ENCODE data around the gene LDLRAP1. TPM values are rescaled to one million over a fixed set of nuclear protein-coding genes. Genes with fewer than 3 reads are reported as not detected.

Gene LDLRAP1
- total and polyA plus RNA-seq, 2 of the 4 experiments (the other 2 are of a cell fraction): 4.5 to 14.4 TPM

DNA sequence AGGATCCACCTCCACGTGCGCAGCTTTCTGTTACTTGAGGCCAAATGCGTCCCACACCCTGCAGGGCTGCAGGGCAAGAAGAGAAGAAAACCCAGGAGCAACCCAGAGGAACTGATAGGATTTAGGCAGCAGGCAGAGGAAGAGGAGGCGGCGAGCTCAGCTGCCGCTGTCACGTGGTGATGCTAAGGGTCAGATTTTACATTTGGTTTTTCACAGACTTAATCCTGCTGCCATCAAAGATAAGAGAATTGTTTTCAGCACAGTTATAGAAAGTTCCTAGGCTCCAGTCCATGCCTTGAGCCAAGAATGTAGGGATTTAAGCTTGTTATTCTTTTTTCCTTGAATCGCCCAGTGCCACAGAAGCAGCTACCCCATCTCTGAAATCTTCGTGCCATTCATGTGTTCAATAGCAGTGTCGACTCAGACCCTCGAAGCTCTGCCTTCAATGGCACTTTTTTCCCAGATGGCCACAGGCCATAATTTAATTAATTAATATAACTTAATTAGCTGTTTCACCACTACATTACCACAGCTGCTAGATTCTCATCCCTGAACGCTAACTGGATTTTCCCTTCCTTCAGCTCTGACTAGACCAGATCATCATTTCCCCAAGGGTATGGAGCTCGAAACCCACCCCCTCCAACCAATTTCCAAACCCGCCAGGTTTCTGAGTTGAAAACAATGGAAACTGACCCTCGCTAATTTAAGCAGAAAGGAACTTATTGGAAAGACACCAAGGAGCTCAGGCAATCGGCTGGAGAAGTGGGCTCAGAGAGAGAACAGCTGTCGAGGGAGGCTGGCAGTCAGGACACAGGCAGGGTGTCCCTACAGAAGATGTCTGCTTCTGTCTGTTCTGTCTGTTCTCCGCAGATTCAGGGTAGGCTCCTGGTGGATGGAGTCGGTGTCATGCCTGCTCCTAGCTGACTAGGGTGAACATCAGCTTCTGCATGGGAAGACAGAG, 36.2 kb downstream of the LDLRAP1 start:
- Histone ChIP-seq H3K9me1 (ENCODE audit: insufficient read depth, low read length) (no peaks in the 10 kb centered on the region), H2BK20ac (ENCODE audit: low read depth, low read length) (no peak overlapping the region), H2AK5ac (ENCODE audit: low read depth, low read length) (no peak overlapping the region; the same call in 1 of the 2 replicates), H3K18ac (ENCODE audit: low read depth, low read length) (no peak overlapping the region), H2BK15ac (ENCODE audit: low read depth, low read length) (no peak overlapping the region), H3K4me3 (ENCODE audit: insufficient read depth, low read depth, low read length) (no peak overlapping the region), H3K4ac (ENCODE audit: low read depth, low read length) (no peak overlapping the region; the same call in 1 of the 2 replicates), H4K8ac (ENCODE audit: low read depth in 2 of 2, low read length in 2 of 2) (no peak overlapping the region), H3K79me1 (ENCODE audit: low read depth in 1 of 2, low read length in 2 of 2) (no peaks in the 10 kb centered on the region), H3K23ac (ENCODE audit: low read depth, low read length) (peak overlapping the region; percentile 2; the same call in 1 of the 2 replicates), H3K36me3 (ENCODE audit: control insufficient read depth, insufficient read depth, low read length) (no peaks in the 10 kb centered on the region), H3K9me3 (ENCODE audit: control insufficient read depth, insufficient read depth, low read length) (peaks cover 4% of the 10 kb centered on the region; the same call in 1 of the 2 replicates), H3K14ac (replicated peaks; ENCODE audit: low read depth, low read length) (0 out of 2 replicates have a peak overlapping the region, but pooled peaks have one; percentile 4), H3K9ac (ENCODE audit: low read depth, low read length) (no peak overlapping the region), H2AFZ (replicated peaks; ENCODE audit: low read length, poor library complexity) (peak overlapping the region; percentile 13), H3K27me3 (ENCODE audit: control insufficient read depth, insufficient read depth, low read length) (peaks cover 3% of the 10 kb centered on the region), H3K27ac (ENCODE audit: insufficient read depth, low read length) (no peak overlapping the region), H2BK120ac (ENCODE audit: low read depth, low read length) (no peak overlapping the region), H3K4me1 (ENCODE audit: control insufficient read depth, insufficient read depth, low read length) (peaks cover 2% of the 10 kb centered on the region; the same call in 1 of the 2 replicates), H4K5ac (ENCODE audit: low read depth, low read length) (no peak overlapping the region), H4K20me1 (ENCODE audit: insufficient read depth, low read length) (no peaks in the 10 kb centered on the region), H3K4me2 (ENCODE audit: low read depth, low read length) (no peak overlapping the region), H2BK5ac (ENCODE audit: low read depth, low read length, poor library complexity, severe bottlenecking) (no peak overlapping the region), H2AK9ac (replicated peaks; ENCODE audit: low read depth, low read length, poor library complexity) (no peak overlapping the region), H4K91ac (ENCODE audit: insufficient read depth, low read depth, low read length) (no peak overlapping the region), H3K56ac (ENCODE audit: extremely low read depth, insufficient read depth, low read length) (no peak overlapping the region)
- TF ChIP-seq RFX5 (IDR thresholded peaks at IDR 0.05; ENCODE audit: low read depth, low read length): no peak
- TF ChIP-seq, protein P1, sequence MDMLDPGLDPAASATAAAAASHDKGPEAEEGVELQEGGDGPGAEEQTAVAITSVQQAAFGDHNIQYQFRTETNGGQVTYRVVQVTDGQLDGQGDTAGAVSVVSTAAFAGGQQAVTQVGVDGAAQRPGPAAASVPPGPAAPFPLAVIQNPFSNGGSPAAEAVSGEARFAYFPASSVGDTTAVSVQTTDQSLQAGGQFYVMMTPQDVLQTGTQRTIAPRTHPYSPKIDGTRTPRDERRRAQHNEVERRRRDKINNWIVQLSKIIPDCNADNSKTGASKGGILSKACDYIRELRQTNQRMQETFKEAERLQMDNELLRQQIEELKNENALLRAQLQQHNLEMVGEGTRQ (IDR thresholded peaks at IDR 0.05; ENCODE audit: low read depth, low read length): peak; percentile 14; the same call in 1 of the 2 replicates
- intact Hi-C loops (cut with micrococcal nuclease) (no loop called here), in situ Hi-C loops (cut with MboI; ENCODE audit: low sequenced_read_pairs) (no loop called here), dilution Hi-C loops (cut with HindIII; ENCODE audit: low sequenced_read_pairs, unreplicated experiment) (no loop called here)
- ATAC-seq (ENCODE audit: low read depth): peak; percentile 46; the same call in 1 of the 2 replicates
- no TSS peak for BruUV-seq (replicated peaks)
- no peak for DNase-seq
- ChIA-PET CTCF (interaction anchor here (0.6 kb wide), 1 partner anchor 56 kb away, joined by 5 read pairs; no protein-coding TSS in a partner anchor), POLR2A (ENCODE audit: unreplicated experiment) (no interaction called here)
- WGBS, 2 experiments (ENCODE audit: extremely low coverage in 2 of 2, insufficient read length in 1 of 2): 57% methylated on average over 6 of the region's 19 CpGs; no CpG with 5 or more reads in 1 of the 2 experiments
